Body of pancreas (tissue), 4 donors: ENCODE data around the gene MAP4K4.

Source experiments
- CTCF ChIP-seq, 7 experiments: fragments of 450-650 bp in 4 of 7; fragments of 200-600 bp in 3 of 7; sonication (generic) in 3 of 7; IDR thresholded peaks; one replicate each; pipeline ENCODE4 v1.5.1; 2016 to 2019; ENCODE audit warnings: antibody characterized with exemption in 7 of 7
- POLR2A ChIP-seq, 3 donors: fragments of 450-650 bp; IDR thresholded peaks; one replicate each; pipeline ENCODE4 v1.6.1; 2016; ENCODE audit warnings: antibody characterized with exemption in 3 of 3, mild to moderate bottlenecking in 2 of 3

- TF ChIP-seq CTCF (IDR thresholded peaks at IDR 0.05) (no peak), POLR2A (IDR thresholded peaks at IDR 0.05) (no peak)
Observed at GRCh38 chr2:101861382-101861781, 163.9 kb downstream of the MAP4K4 start.
